NT2/D1 (cell line): ENCODE data around the gene LRMDA.

Experiments
- YY1 ChIP-seq: IDR thresholded peaks from 2 replicates; pipeline ENCODE4 v1.6.1; 2011; ENCODE audit not compliant: insufficient read length, insufficient read depth
- ZNF274 ChIP-seq: IDR thresholded peaks from 2 replicates; pipeline ENCODE4 v1.6.1; 2011; ENCODE audit warnings: mild to moderate bottlenecking, low read depth, low read length

DNA sequence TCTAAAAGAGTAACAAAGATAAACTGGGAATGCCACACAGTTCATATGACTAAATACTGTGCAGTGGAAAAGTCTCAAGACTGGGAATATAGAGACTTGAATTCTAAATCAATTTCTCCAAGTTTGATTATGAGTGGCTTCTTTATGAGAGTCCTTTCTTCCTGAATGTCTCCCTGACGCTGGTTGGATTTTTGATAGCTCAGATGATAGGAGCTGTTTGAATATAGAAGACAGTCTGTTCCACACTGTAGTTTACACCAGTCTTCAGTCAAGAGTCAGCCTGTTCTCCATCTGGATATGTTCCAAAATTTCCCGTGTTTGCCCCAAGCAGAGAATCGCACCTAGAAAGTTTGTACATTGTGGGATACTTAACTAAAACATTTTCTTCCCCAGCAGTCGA lies 173.7 kb downstream of the LRMDA start:
- no peak for TF ChIP-seq YY1
- TF ChIP-seq ZNF274 = no peak
